ENCODE data around the gene MAP2K6.

The MAP2K6 gene

GRCh38 chr17:69414408-69415274 is at the start of gene MAP2K6:
Gene MAP2K6, plus strand, starts transcription at chr17:69414697. Its CDS starts 288 bp downstream, at chr17:69414985.
- peak; percentile 65 to 89 (median 74) for DNase-seq

- no peak for DNase-seq
Measured at GRCh38 chr17:69367298-69367697, 47.2 kb upstream of the MAP2K6 start.

DNA sequence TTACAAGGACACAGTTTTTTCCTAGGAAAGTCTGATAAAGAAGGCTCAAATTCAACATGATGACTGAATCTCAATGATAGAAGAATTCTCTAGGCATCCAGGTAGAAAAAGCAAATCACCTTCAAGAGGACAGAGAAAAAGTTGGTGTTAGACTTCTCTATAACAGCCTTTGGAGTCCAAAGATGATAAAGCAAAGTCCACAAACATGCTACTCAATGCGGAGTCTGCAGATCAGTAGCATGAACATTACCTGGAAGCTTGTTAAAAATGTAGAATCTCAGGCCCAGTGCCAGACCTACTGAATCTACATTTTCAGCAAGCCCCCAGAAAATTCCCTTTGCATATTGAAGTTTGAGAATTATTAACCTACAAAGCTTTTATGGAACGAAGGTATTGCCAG is 41.4 kb upstream of the MAP2K6 start:
- DNase-seq, result no peak

DNA sequence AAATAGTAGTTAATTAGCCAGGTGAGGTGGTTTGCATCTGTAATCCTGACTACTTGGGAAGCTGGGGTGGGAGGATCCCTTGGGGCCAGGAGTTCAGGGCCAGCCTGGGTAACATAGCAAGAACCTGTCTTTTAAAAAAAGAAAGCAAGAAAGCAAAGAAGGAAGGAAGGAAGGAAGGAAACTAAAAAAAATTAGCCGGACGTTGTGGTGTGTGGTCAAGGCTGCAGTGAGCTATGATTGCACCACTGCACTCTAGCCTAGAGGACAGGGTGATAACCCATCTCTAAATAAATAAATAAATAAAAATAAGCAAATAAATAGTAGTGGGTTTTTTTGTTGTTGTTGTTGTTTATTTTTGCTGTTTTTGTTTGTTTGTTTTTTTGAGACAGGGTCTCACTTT is 39.3 kb upstream of the MAP2K6 start:
- no peak for DNase-seq

GRCh38 chr17:69388822-69389442 is 25.6 kb upstream of the MAP2K6 start:
- DNase-seq, result no peak

- no peak for DNase-seq
Measured at GRCh38 chr17:69390795-69391501, 23.5 kb upstream of the MAP2K6 start.

- no peak for DNase-seq
Measured at GRCh38 chr17:69401251-69401650, 13.2 kb upstream of the MAP2K6 start.

- DNase-seq, result no peak
Measured at GRCh38 chr17:69402052-69402451, 12.4 kb upstream of the MAP2K6 start.

DNA sequence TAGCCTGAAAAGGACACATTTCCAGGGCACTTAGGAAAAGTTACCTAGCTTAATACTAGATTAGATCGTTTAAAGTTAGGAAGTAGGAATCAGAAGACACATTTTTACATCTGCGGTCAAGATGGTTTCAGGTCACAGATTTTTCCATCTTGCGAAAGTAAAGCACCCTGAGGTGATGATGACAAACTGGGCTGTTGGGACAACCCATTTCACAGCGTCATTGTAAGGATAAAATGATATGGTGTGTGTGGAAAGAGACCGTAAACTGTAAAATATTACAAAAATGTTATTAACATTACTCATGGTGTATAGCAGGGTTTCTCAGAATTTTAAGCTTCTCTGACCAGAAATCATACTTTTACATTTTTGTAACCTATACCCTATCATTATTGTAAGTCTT is 10.1 kb upstream of the MAP2K6 start:
- no peak for DNase-seq

GRCh38 chr17:69405096-69405495 is 9.4 kb upstream of the MAP2K6 start:
- no peak for DNase-seq

- no peak for DNase-seq
Measured at GRCh38 chr17:69406941-69407340, 7.6 kb upstream of the MAP2K6 start.

GRCh38 chr17:69407759-69408158 is 6.7 kb upstream of the MAP2K6 start:
- no peak for DNase-seq

- no peak for DNase-seq
Measured at GRCh38 chr17:69410671-69411070, 3.8 kb upstream of the MAP2K6 start.

- DNase-seq, result no peak
Measured at GRCh38 chr17:69411766-69412165, 2.7 kb upstream of the MAP2K6 start.

- no peak for DNase-seq
Measured at GRCh38 chr17:69412251-69412671, 2.2 kb upstream of the MAP2K6 start.

GRCh38 chr17:69415431-69415830 is 934 bp downstream of the MAP2K6 start:
- no peak for DNase-seq

DNA sequence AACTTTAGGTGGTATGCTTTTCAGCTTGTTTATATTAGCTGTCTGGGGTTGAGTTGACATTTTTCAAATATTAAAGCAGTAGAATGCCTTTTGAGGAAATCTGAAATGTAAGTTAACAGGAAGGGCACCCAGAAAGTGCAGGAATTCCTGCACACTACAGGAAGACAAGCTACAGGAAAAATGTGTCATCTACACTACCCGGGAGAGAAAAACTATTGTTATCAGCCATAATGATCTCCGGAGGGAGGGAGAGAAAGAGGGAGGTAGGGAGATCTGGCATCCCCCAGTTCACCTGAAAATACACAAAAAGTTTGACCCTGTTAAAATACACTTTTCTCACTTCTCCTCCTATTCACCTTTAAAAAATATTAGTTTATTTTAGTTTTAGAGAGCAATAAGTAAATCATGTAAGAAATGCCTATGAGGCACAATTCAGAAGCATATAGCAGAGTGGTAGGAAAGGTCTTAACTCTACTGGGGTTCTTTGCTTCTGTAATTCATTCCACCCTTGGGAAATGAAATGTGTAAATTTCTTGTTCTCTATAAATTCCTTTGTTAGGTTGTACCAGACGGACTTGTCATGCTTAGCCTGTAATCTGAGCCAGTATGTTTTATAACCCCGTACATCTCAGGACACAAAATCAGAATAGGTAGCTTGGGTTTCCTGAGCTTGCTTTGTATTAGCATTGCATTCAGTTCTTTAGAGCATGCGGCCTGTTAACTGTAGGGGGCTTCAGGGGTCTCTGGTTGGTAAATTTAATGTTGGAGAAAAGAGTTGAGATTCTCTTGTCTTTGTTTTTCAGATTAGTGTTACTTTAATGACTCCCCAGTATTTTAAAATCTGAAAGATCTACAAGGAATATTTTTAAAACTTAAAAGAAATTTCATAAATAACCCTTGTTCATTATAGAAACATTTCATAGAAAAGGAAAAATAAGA is 3.3 kb downstream of the MAP2K6 start:
- DNase-seq, result no peak

GRCh38 chr17:69418535-69418934 is 4.0 kb downstream of the MAP2K6 start:
- DNase-seq, result no peak

- no peak for DNase-seq
Measured at GRCh38 chr17:69423450-69423849, 9.0 kb downstream of the MAP2K6 start.

GRCh38 chr17:69424287-69425041 is 10.0 kb downstream of the MAP2K6 start:
- no peak for DNase-seq

DNA sequence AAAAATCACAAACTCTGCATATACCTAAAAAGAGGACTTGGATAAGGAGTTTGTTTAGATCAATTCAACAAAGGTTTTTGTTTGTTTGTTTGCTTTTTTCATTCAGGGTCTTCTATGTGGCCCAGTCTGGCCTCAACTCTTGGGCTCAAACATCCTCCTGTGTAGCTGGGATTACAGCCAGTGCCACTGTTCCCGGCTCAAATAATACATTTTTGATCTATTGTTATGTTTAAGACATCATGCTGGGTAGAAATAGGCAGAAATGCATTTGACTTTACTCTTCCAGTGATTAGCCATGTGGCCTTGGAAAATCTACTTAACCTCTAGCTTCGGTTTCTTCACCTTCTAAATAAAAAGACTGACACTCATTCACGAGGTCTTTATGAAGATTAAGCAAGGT is 11.5 kb downstream of the MAP2K6 start:
- DNase-seq, result no peak

Data from stimulated activated naive CD4-positive, alpha-beta T cell (primary cell).